Measurements from ENCODE around the gene CUX1. TPM values are rescaled to one million over a fixed set of nuclear protein-coding genes. Genes with fewer than 3 reads are reported as not detected.

The CUX1 gene
- total RNA-seq, 1 experiment from 2014 or later = 39.6 TPM

DNA sequence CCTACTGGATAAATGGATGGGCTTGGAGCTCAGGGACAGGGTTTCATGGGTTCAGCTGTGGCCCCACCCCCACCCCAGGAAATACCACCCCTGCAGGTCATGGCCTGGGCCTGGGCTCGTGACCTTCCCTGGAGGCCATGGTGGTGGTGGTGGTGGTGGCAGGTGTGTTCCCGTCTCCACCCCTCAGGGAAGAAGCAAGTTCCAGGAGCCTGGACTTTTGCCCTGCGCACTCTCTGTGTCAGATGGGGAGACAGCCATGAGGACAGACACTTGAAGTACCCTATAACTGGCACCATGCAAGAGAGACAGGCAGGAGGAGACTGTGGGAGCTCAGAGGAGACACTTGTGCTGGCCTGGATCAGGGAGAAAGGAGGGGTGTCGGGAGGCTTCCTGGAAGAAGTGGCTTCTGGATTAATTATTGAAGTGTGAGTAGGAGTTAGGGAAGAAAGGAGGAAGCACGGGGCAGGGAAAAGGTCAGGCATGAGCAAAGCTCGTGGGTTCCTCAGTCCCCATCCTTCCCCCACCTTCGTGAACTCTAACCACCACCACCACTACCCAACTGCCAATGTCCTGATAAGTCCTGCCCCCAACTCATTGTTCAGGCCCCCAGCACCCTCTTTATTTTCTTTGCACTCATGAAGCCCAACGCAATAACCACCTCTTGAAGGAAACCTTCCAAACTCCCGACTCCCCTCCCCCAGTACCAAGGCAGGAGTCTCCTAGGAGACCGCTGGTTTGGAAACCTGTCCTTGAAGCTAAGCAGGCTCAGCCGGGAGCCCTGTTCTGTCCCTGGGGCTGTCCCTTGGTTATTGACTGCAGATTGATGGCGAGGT lies 478.1 kb downstream of the CUX1 start:
- Histone ChIP-seq H4K20me1 (ENCODE audit: low read length) (no peaks in the 10 kb centered on the region), H3K27me3 (ENCODE audit: low read length) (no peaks in the 10 kb centered on the region), H3K4me2 (ENCODE audit: low read length) (no peak overlapping the region), H2AFZ (ENCODE audit: low read length) (no peak overlapping the region), H3K79me2 (ENCODE audit: low read length) (no peaks in the 10 kb centered on the region), H3K9ac (ENCODE audit: low read length) (no peak overlapping the region), H3K36me3 (ENCODE audit: low read depth, low read length) (no peaks in the 10 kb centered on the region), H3K9me2 (replicated peaks; ENCODE audit: low read length) (no peaks in the 10 kb centered on the region), H3K4me1 (ENCODE audit: insufficient read depth, low read length) (no peaks in the 10 kb centered on the region), H3K27ac (ENCODE audit: low read length) (no peak overlapping the region), H3K4me3 (ENCODE audit: low read length) (no peak overlapping the region), H3K9me3 (ENCODE audit: low read length) (no peaks in the 10 kb centered on the region), H3F3A (ENCODE audit: low read length, unreplicated experiment) (no peaks in the 10 kb centered on the region)
- DNase-seq (no peak), ATAC-seq (no peak)
- no TSS peak for BruUV-seq (replicated peaks)
- intact Hi-C loops (cut with micrococcal nuclease) = no loop called here
- TF ChIP-seq EZH2phosphoT487 (IDR thresholded peaks at IDR 0.05; ENCODE audit: borderline replicate concordance, low read length) (no peak), EZH2 (IDR thresholded peaks at IDR 0.05; ENCODE audit: low read length, unreplicated experiment) (no peak), CTCF (conservative IDR thresholded peaks at IDR 0.05; ENCODE audit: low read depth, low read length) (no peak)
- CTCF ChIA-PET = no interaction called here
- POLR2A ChIA-PET (ENCODE audit: unreplicated experiment) = no interaction called here

DNA sequence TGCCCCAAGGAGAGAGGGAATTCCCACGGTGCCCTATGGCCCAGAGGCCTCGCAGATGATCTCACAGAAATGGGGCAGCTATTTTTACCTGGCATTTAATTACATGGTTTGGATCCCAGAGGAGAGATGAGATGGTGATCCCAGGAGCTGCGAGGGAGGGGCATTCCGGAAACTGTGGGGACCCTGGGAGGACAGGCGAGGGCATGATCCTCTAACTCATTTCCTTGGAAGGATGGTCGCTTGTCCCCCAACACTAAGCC lies 478.7 kb downstream of the CUX1 start:
- ATAC-seq = no peak
- Histone ChIP-seq H3K9me3 (ENCODE audit: low read length) (no peaks in the 10 kb centered on the region), H3K36me3 (ENCODE audit: low read depth, low read length) (no peaks in the 10 kb centered on the region), H3K27me3 (ENCODE audit: low read length) (no peaks in the 10 kb centered on the region), H3K4me1 (ENCODE audit: insufficient read depth, low read length) (no peaks in the 10 kb centered on the region), H3F3A (ENCODE audit: low read length, unreplicated experiment) (no peaks in the 10 kb centered on the region), H2AFZ (ENCODE audit: low read length) (no peak overlapping the region), H3K9me2 (replicated peaks; ENCODE audit: low read length) (no peaks in the 10 kb centered on the region), H3K9ac (ENCODE audit: low read length) (no peak overlapping the region), H3K79me2 (ENCODE audit: low read length) (no peaks in the 10 kb centered on the region), H4K20me1 (ENCODE audit: low read length) (no peaks in the 10 kb centered on the region), H3K4me2 (ENCODE audit: low read length) (no peak overlapping the region), H3K27ac (ENCODE audit: low read length) (no peak overlapping the region), H3K4me3 (ENCODE audit: low read length) (no peak overlapping the region)
- CTCF ChIA-PET = no interaction called here
- POLR2A ChIA-PET (ENCODE audit: unreplicated experiment) = no interaction called here
- intact Hi-C loops (cut with micrococcal nuclease) = no loop called here
- no peak for TF ChIP-seq EZH2phosphoT487 (IDR thresholded peaks at IDR 0.05; ENCODE audit: borderline replicate concordance, low read length)
- TF ChIP-seq CTCF (conservative IDR thresholded peaks at IDR 0.05; ENCODE audit: low read depth, low read length) = no peak
- TF ChIP-seq EZH2 (IDR thresholded peaks at IDR 0.05; ENCODE audit: low read length, unreplicated experiment) = no peak
- BruUV-seq (replicated peaks) = no TSS peak
- no peak for DNase-seq

GRCh38 chr7:102296514-102296913 lies 479.1 kb downstream of the CUX1 start:
- H3K9me2 ChIP-seq (replicated peaks; ENCODE audit: low read length) = no peaks in the 10 kb centered on the region
- H3K9ac ChIP-seq (ENCODE audit: low read length) = no peak overlapping the region
- H3F3A ChIP-seq (ENCODE audit: low read length, unreplicated experiment) = no peaks in the 10 kb centered on the region
- no peak for ATAC-seq
- no peak overlapping the region for H2AFZ ChIP-seq (ENCODE audit: low read length)
- no peak overlapping the region for H3K27ac ChIP-seq (ENCODE audit: low read length)
- no peaks in the 10 kb centered on the region for H4K20me1 ChIP-seq (ENCODE audit: low read length)
- no peaks in the 10 kb centered on the region for H3K79me2 ChIP-seq (ENCODE audit: low read length)
- H3K4me1 ChIP-seq (ENCODE audit: insufficient read depth, low read length) = no peaks in the 10 kb centered on the region
- ChIA-PET POLR2A (ENCODE audit: unreplicated experiment) (interaction anchor here (0.7 kb wide), 1 partner anchor 1339 kb away, joined by 4 read pairs; no protein-coding TSS in a partner anchor), CTCF (no interaction called here)
- no TSS peak for BruUV-seq (replicated peaks)
- no peak overlapping the region for H3K4me3 ChIP-seq (ENCODE audit: low read length)
- intact Hi-C loops (cut with micrococcal nuclease) = no loop called here
- H3K4me2 ChIP-seq (ENCODE audit: low read length) = no peak overlapping the region
- no peak for DNase-seq
- H3K9me3 ChIP-seq (ENCODE audit: low read length) = no peaks in the 10 kb centered on the region
- H3K36me3 ChIP-seq (ENCODE audit: low read depth, low read length) = no peaks in the 10 kb centered on the region
- TF ChIP-seq EZH2phosphoT487 (IDR thresholded peaks at IDR 0.05; ENCODE audit: borderline replicate concordance, low read length) = no peak
- TF ChIP-seq EZH2 (IDR thresholded peaks at IDR 0.05; ENCODE audit: low read length, unreplicated experiment) = no peak
- TF ChIP-seq CTCF (conservative IDR thresholded peaks at IDR 0.05; ENCODE audit: low read depth, low read length) = no peak
- no peaks in the 10 kb centered on the region for H3K27me3 ChIP-seq (ENCODE audit: low read length)
